IMR-90 (cell line): ENCODE results near the gene SLC28A3.

ENCODE experiments used
- FOS ChIP-seq: fragments of 150-350 bp; IDR thresholded peaks from 2 replicates; pipeline ENCODE4 v1.6.1; 2016; ENCODE audit warnings: low read depth, low read length
- USF2 ChIP-seq: fragments of 150-350 bp; IDR thresholded peaks from 2 replicates; pipeline ENCODE4 v1.6.1; 2017; ENCODE audit warnings: mild to moderate bottlenecking, antibody characterized with exemption, low read length, low read depth

DNA sequence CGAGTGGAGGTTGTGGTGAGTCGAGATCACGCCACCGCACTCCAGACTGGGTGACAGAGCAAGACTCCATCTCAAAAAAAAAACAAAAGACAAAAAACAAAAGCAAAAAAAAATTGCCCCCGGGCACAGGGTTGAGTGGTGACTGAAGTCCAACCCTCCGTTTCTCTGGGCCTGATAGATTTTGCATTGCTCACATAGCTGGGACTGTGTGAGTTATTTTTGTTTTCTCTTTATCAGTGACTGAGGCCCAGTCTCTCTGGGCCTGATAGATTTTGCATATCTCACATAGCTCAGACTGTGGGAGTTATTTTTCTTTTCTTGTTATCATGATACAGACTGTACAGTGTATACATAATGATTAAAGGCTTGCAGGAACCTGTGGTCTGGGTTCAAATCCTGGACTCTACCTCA lies 2.6 kb upstream of the SLC28A3 start:
- no peak for TF ChIP-seq USF2
- TF ChIP-seq FOS: no peak
